Raji (cell line): Measurements from ENCODE around the gene KCNAB2.

Experiments
- POLR2A ChIP-seq: IDR thresholded peaks from 2 replicates; pipeline ENCODE4 v1.6.1; 2011; ENCODE audit warnings: low read depth, low read length, control low read depth; ENCODE audit not compliant: insufficient read depth

KCNAB2 gene

GRCh38 chr1:6022193-6022592 lies 23.5 kb upstream of the KCNAB2 start:
- TF ChIP-seq POLR2A, result no peak

- no peak for TF ChIP-seq POLR2A
Measured at GRCh38 chr1:6023346-6023745, 22.3 kb upstream of the KCNAB2 start.

GRCh38 chr1:6024376-6024775 lies 21.3 kb upstream of the KCNAB2 start:
- no peak for TF ChIP-seq POLR2A

GRCh38 chr1:6025269-6026094 lies 20.2 kb upstream of the KCNAB2 start:
- no peak for TF ChIP-seq POLR2A

- peak; percentile 96 for TF ChIP-seq POLR2A
Measured at GRCh38 chr1:6026095-6026809, 19.4 kb upstream of the KCNAB2 start.

- TF ChIP-seq POLR2A, result no peak
Measured at GRCh38 chr1:6027591-6027990, 18.1 kb upstream of the KCNAB2 start.

- TF ChIP-seq POLR2A, result no peak
Measured at GRCh38 chr1:6028042-6028850, 17.4 kb upstream of the KCNAB2 start.

- no peak for TF ChIP-seq POLR2A
Measured at GRCh38 chr1:6029351-6029750, 16.3 kb upstream of the KCNAB2 start.

GRCh38 chr1:6030132-6030531 lies 15.6 kb upstream of the KCNAB2 start:
- no peak for TF ChIP-seq POLR2A

- TF ChIP-seq POLR2A, result no peak
Measured at GRCh38 chr1:6030547-6031261, 15.0 kb upstream of the KCNAB2 start.

GRCh38 chr1:6033124-6033523 lies 12.6 kb upstream of the KCNAB2 start:
- TF ChIP-seq POLR2A, result no peak

GRCh38 chr1:6033986-6034749 lies 11.5 kb upstream of the KCNAB2 start:
- no peak for TF ChIP-seq POLR2A

GRCh38 chr1:6034750-6035096 lies 11.0 kb upstream of the KCNAB2 start:
- TF ChIP-seq POLR2A, result no peak

- TF ChIP-seq POLR2A, result no peak
Measured at GRCh38 chr1:6035303-6035702, 10.4 kb upstream of the KCNAB2 start.

- TF ChIP-seq POLR2A, result no peak
Measured at GRCh38 chr1:6035719-6036118, 10.0 kb upstream of the KCNAB2 start.

GRCh38 chr1:6037338-6037762 lies 8.3 kb upstream of the KCNAB2 start:
- TF ChIP-seq POLR2A, result no peak
